ENCODE measurements around the gene ICAM1. TPM values are rescaled to one million over a fixed set of nuclear protein-coding genes. Genes with fewer than 3 reads are reported as not detected.

Gene ICAM1
- total RNA-seq, 4 donors from 2014 or later, result 6.5 to 32.8 (median 23.2) TPM

GRCh38 chr19:10290876-10291553, 20.1 kb downstream of the ICAM1 start:
- no peak overlapping the region for H3K27ac ChIP-seq
- intact Hi-C loops (cut with DNase I; ENCODE audit: low total_unique reads), result no loop called here
- no peaks in the 10 kb centered on the region for H3K9me3 ChIP-seq
- H3K4me1 ChIP-seq, result peaks cover 0 to 32% of the 10 kb centered on the region in 2 donors
- TF ChIP-seq, protein P1, sequence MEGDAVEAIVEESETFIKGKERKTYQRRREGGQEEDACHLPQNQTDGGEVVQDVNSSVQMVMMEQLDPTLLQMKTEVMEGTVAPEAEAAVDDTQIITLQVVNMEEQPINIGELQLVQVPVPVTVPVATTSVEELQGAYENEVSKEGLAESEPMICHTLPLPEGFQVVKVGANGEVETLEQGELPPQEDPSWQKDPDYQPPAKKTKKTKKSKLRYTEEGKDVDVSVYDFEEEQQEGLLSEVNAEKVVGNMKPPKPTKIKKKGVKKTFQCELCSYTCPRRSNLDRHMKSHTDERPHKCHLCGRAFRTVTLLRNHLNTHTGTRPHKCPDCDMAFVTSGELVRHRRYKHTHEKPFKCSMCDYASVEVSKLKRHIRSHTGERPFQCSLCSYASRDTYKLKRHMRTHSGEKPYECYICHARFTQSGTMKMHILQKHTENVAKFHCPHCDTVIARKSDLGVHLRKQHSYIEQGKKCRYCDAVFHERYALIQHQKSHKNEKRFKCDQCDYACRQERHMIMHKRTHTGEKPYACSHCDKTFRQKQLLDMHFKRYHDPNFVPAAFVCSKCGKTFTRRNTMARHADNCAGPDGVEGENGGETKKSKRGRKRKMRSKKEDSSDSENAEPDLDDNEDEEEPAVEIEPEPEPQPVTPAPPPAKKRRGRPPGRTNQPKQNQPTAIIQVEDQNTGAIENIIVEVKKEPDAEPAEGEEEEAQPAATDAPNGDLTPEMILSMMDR (IDR thresholded peaks at IDR 0.05), result no peak
- TF ChIP-seq POLR2A (IDR thresholded peaks at IDR 0.05), result no peak
- H3K27me3 ChIP-seq, result peaks cover 46 to 71% of the 10 kb centered on the region in 2 donors
- no peaks in the 10 kb centered on the region for H3K36me3 ChIP-seq
- DNase-seq, result peak in 1 of 2 donors; percentile 36
- peak overlapping the region; percentile 8 to 13 for H3K4me3 ChIP-seq

DNA sequence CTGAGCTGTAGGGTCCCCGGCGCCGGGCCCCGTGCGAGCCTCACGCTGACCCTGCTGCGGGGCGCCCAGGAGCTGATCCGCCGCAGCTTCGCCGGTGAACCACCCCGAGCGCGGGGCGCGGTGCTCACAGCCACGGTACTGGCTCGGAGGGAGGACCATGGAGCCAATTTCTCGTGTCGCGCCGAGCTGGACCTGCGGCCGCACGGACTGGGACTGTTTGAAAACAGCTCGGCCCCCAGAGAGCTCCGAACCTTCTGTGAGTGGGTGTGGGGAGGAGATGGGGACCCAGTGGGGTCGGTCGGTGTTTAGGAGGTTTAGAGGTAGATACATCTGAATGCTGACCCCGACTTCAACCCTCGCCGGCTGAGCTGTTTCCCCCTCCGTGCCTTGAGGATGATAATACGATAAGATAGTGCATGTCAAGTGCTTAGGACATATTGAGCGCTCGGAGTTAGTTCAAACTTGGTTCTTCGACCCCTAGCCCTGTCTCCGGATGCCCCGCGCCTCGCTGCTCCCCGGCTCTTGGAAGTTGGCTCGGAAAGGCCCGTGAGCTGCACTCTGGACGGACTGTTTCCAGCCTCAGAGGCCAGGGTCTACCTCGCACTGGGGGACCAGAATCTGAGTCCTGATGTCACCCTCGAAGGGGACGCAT, 20.8 kb downstream of the ICAM1 start:
- Histone ChIP-seq H3K36me3 (no peaks in the 10 kb centered on the region), H3K4me3 (peak overlapping the region; percentile 8 to 13), H3K27me3 (peaks cover 46 to 71% of the 10 kb centered on the region in 2 donors), H3K9me3 (no peaks in the 10 kb centered on the region), H3K4me1 (peaks cover 0 to 36% of the 10 kb centered on the region in 2 donors), H3K27ac (no peak overlapping the region)
- TF ChIP-seq, protein P1 (IDR thresholded peaks at IDR 0.05), result no peak
- TF ChIP-seq POLR2A (IDR thresholded peaks at IDR 0.05), result no peak
- intact Hi-C loops (cut with DNase I; ENCODE audit: low total_unique reads), result no loop called here
- DNase-seq, result no peak

DNA sequence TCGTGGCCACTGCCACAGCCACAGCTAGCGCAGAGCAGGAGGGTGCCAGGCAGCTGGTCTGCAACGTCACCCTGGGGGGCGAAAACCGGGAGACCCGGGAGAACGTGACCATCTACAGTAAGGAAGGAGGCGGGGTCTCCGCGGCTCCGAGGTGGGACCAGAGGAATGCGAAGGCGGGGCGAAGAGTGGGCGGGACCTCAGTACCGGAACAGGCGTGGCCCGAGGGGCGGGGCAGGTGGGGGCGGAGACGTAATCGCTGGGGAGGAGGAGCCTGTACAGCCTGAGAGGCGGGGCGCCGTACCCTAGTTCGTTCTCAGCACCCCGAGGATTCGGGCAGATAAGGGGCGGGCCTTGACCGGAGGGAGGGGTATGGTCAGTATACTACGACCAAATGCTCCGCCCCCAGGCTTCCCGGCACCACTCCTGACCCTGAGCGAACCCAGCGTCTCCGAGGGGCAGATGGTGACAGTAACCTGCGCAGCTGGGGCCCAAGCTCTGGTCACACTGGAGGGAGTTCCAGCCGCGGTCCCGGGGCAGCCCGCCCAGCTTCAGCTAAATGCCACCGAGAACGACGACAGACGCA, 21.4 kb downstream of the ICAM1 start:
- Histone ChIP-seq H3K27ac (no peak overlapping the region), H3K27me3 (peaks cover 46 to 71% of the 10 kb centered on the region in 2 donors), H3K4me3 (no peak overlapping the region), H3K9me3 (no peaks in the 10 kb centered on the region), H3K36me3 (no peaks in the 10 kb centered on the region), H3K4me1 (peaks cover 0 to 36% of the 10 kb centered on the region in 2 donors)
- peak; percentile 53 to 54 for DNase-seq
- intact Hi-C loops (cut with DNase I; ENCODE audit: low total_unique reads), result no loop called here
- TF ChIP-seq POLR2A (IDR thresholded peaks at IDR 0.05), result no peak
- TF ChIP-seq, protein P1 (IDR thresholded peaks at IDR 0.05), result no peak

DNA sequence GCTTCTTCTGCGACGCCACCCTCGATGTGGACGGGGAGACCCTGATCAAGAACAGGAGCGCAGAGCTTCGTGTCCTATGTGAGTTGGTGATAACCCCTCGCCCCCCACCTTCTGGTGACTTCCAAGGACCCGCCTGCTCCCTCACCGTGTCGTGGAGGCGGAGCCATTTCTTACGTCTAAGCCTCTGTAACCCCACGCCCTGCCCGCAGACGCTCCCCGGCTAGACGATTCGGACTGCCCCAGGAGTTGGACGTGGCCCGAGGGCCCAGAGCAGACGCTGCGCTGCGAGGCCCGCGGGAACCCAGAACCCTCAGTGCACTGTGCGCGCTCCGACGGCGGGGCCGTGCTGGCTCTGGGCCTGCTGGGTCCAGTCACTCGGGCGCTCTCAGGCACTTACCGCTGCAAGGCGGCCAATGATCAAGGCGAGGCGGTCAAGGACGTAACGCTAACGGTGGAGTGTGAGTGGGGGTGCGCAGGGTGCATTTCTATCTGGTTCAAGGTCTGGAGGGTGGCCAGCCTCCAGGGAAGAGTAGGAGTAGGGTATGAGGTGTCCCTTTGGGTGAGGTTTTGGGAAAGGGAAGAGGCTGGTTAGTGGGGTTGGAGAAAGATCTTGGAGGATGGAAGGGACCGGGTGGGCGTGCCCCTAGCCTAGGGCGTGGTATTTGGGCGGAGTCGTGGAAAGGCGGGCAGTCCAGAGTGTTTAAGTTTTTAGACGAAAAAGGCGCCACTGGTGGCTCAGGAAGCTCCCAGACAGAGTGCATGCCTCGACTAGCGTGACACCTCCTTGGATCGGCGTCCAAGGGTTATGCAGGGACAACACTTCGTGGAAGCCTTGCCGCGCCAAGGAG, 22.1 kb downstream of the ICAM1 start:
- TF ChIP-seq, protein P1 (IDR thresholded peaks at IDR 0.05), result no peak
- TF ChIP-seq POLR2A (IDR thresholded peaks at IDR 0.05), result no peak
- Histone ChIP-seq H3K27ac (no peak overlapping the region), H3K4me1 (peaks cover 0 to 36% of the 10 kb centered on the region in 2 donors), H3K36me3 (no peaks in the 10 kb centered on the region), H3K9me3 (no peaks in the 10 kb centered on the region), H3K27me3 (peaks cover 43 to 65% of the 10 kb centered on the region in 2 donors), H3K4me3 (no peak overlapping the region)
- intact Hi-C loops (cut with DNase I; ENCODE audit: low total_unique reads), result no loop called here
- DNase-seq, result no peak

Data from uterus (tissue), 4 donors.